HepG2 (cell line): ENCODE measurements around the gene WDR43. TPM values are rescaled to one million over a fixed set of nuclear protein-coding genes. Genes with fewer than 3 reads are reported as not detected.

Experiments
- ASH2L ChIP-seq: fragments of 300-600, 200-600 bp; sonication (generic); IDR thresholded peaks from 2 replicates; pipeline ENCODE4 v1.7.0; 2017; ENCODE audit warnings: low read depth, mild to moderate bottlenecking, moderate library complexity, mixed read lengths, low read length; ENCODE audit not compliant: insufficient read length
- CEBPZ ChIP-seq: IDR thresholded peaks from 2 replicates; pipeline ENCODE4 v1.6.1; 2012; ENCODE audit warnings: low read length, improper control_type of control experiment
- HBP1 ChIP-seq: IDR thresholded peaks from 2 replicates; pipeline ENCODE4 v1.6.1; 2016; ENCODE audit warnings: low read depth, control low read depth
- HNF4G ChIP-seq, 2 experiments: sonication (generic) in 1 of 2; formaldehyde crosslinking in 1 of 2; IDR thresholded peaks; 2 replicates each; pipeline versions ENCODE4 v1.4.0 to v1.6.1; 2011 to 2020; ENCODE audit warnings: borderline replicate concordance in 2 of 2, low read depth in 2 of 2, mild to moderate bottlenecking in 2 of 2, low read length in 1 of 2, missing genetic modification reagents in 1 of 2, moderate library complexity in 1 of 2
- HNRNPL ChIP-seq: fragments of 200-400 bp; formaldehyde crosslinking; IDR thresholded peaks from 2 replicates; pipeline ENCODE4 v1.6.1; 2017; ENCODE audit warnings: mild to moderate bottlenecking, low read depth, low read length
- MATR3 ChIP-seq: sonication (generic); formaldehyde crosslinking; IDR thresholded peaks from 2 replicates; pipeline ENCODE4 v1.4.0; 2020; ENCODE audit warnings: missing genetic modification reagents
- NONO ChIP-seq, 2 experiments: fragments of 450-650 bp in 1 of 2; sonication (generic) in 1 of 2; formaldehyde crosslinking in 1 of 2; IDR thresholded peaks in 1 of 2; conservative IDR thresholded peaks in 1 of 2; 2 replicates each; pipeline versions ENCODE4 v1.6.1 to v1.8.0; 2017 to 2022; ENCODE audit warnings: mild to moderate bottlenecking in 1 of 2, missing genetic modification reagents in 1 of 2, moderate library complexity in 1 of 2
- RAD21 ChIP-seq: fragments of 450-650 bp; formaldehyde crosslinking; IDR thresholded peaks from 2 replicates; pipeline ENCODE4 v1.5.0; 2020; ENCODE audit warnings: mild to moderate bottlenecking
- ZBTB40 ChIP-seq, 2 experiments: fragments of 450-650 bp in 1 of 2; sonication (generic) in 1 of 2; formaldehyde crosslinking in 1 of 2; IDR thresholded peaks; 2 replicates each; pipeline versions ENCODE4 v1.6.1 to v1.8.0; 2016 to 2022; ENCODE audit warnings: antibody characterized with exemption in 1 of 2, mild to moderate bottlenecking in 1 of 2, missing genetic modification reagents in 1 of 2
- ZBTB42 ChIP-seq: sonication (generic); formaldehyde crosslinking; IDR thresholded peaks from 2 replicates; pipeline ENCODE4 v1.5.0; 2020; ENCODE audit warnings: mild to moderate bottlenecking, missing genetic modification reagents
- ZNF768 ChIP-seq: sonication (generic); formaldehyde crosslinking; IDR thresholded peaks from 2 replicates; pipeline ENCODE4 v1.4.0; 2020; ENCODE audit warnings: missing genetic modification reagents
- ZNF777 ChIP-seq: sonication (generic); formaldehyde crosslinking; IDR thresholded peaks from 2 replicates; pipeline ENCODE4 v1.4.0; 2020; ENCODE audit warnings: missing genetic modification reagents
- ZNF850 ChIP-seq: sonication (generic); formaldehyde crosslinking; conservative IDR thresholded peaks from 2 replicates; pipeline ENCODE4 v1.9.0; 2021; ENCODE audit warnings: mild to moderate bottlenecking, missing genetic modification reagents
- polyA plus RNA-seq, 8 experiments: library from polyadenylated mRNA; depleted of rRNA in 3 of 8; stranded (reverse) in 7 of 8; unstranded in 1 of 8; fragments of >200 nt; fragmentation: Illumina TruSeq in 4 of 8; extraction: Trizol in 4 of 8; gene quantifications; 2 replicates each; pipeline versions ENCODE4 v1.2.1 to v1.2.3, GENCODE V29; 2011 to 2016; ENCODE audit warnings: low read depth in 4 of 8, missing spikeins in 1 of 8, mixed read lengths in 1 of 8; ENCODE audit not compliant: insufficient read depth in 1 of 8
- total RNA-seq, 5 experiments: library from RNA; depleted of rRNA; stranded (reverse); fragments of >200 nt; fragmentation: Illumina TruSeq; extraction: Trizol; gene quantifications; 2 replicates each; pipeline ENCODE4 v1.2.3, GENCODE V29; 2016; ENCODE audit warnings: low read depth in 1 of 5

Gene WDR43
- total and polyA plus RNA-seq, 2 of the 13 experiments (the other 11 are each of a cell fraction or from before 2014, with no cell fraction given) = 121 to 167 TPM

- TF ChIP-seq ZBTB40 (IDR thresholded peaks at IDR 0.05) (no peak), ZBTB40 (CRISPR knock-in tag; IDR thresholded peaks at IDR 0.05) (peak; percentile 94), ZNF768 (CRISPR knock-in tag) (peak; percentile 88), ZNF850 (no peak), ASH2L (peak; percentile 99), RAD21 (CRISPR knock-in tag) (0 out of 2 replicates have a peak, but pooled peaks have one; percentile 57), ZNF777 (CRISPR knock-in tag) (peak; percentile 72), ZBTB42 (CRISPR knock-in tag) (no peak), NONO (IDR thresholded peaks at IDR 0.05) (no peak), NONO (CRISPR knock-in tag; conservative IDR thresholded peaks at IDR 0.05) (peak; percentile 100), MATR3 (no peak), CEBPZ (no peak), HBP1 (CRISPR knock-in tag) (peak; percentile 98), HNRNPL (no peak), HNF4G (IDR thresholded peaks at IDR 0.05; ENCODE audit: borderline replicate concordance, low read depth, low read length) (no peak), HNF4G (CRISPR knock-in tag; IDR thresholded peaks at IDR 0.05; ENCODE audit: borderline replicate concordance, low read depth) (peak; percentile 75; the same call in 1 of the 2 replicates)
These were observed 24.1 kb upstream of the WDR43 start, which contains the start of gene TRMT61B (continued) for GRCh38 chr2:28870146-28870891.
